HepG2 (cell line): Measurements from ENCODE around the gene NECAB2. TPM values are rescaled to one million over a fixed set of nuclear protein-coding genes. Genes with fewer than 3 reads are reported as not detected.

Source experiments
- CENPT ChIP-seq: sonication (generic); formaldehyde crosslinking; IDR thresholded peaks from 2 replicates; pipeline ENCODE4 v1.8.0; 2022; ENCODE audit warnings: low read depth, mild to moderate bottlenecking, moderate library complexity, missing genetic modification reagents
- EZH2 ChIP-seq: conservative IDR thresholded peaks from 2 replicates; pipeline ENCODE4 v1.6.1; 2012; ENCODE audit warnings: mild to moderate bottlenecking, low read depth, low read length, moderate library complexity
- GATAD1 ChIP-seq: IDR thresholded peaks from 2 replicates; pipeline ENCODE4 v1.6.1; 2016; ENCODE audit warnings: missing genetic modification reagents, missing compliant biosample characterization
- GZF1 ChIP-seq: sonication (generic); formaldehyde crosslinking; IDR thresholded peaks from 2 replicates; pipeline ENCODE4 v1.5.1; 2020; ENCODE audit warnings: mild to moderate bottlenecking, missing genetic modification reagents
- MED8 ChIP-seq: sonication (generic); formaldehyde crosslinking; IDR thresholded peaks from 2 replicates; pipeline ENCODE4 v1.8.1; 2023; ENCODE audit warnings: mild to moderate bottlenecking, missing genetic modification reagents; ENCODE audit not compliant: insufficient replicate concordance
- NONO ChIP-seq, 2 experiments: fragments of 450-650 bp in 1 of 2; sonication (generic) in 1 of 2; formaldehyde crosslinking in 1 of 2; IDR thresholded peaks in 1 of 2; conservative IDR thresholded peaks in 1 of 2; 2 replicates each; pipeline versions ENCODE4 v1.6.1 to v1.8.0; 2017 to 2022; ENCODE audit warnings: mild to moderate bottlenecking in 1 of 2, missing genetic modification reagents in 1 of 2, moderate library complexity in 1 of 2
- PITX1 ChIP-seq: sonication (generic); formaldehyde crosslinking; IDR thresholded peaks from 2 replicates; pipeline ENCODE4 v1.5.1; 2020; ENCODE audit warnings: mild to moderate bottlenecking, missing genetic modification reagents
- PPARG ChIP-seq: conservative IDR thresholded peaks from 2 replicates; pipeline ENCODE4 v1.6.1; 2016; ENCODE audit warnings: missing biosample characterization, missing genetic modification reagents
- RBM22 ChIP-seq: fragments of 200-400 bp; formaldehyde crosslinking; optimal IDR thresholded peaks from 2 replicates; pipeline ENCODE3; 2017; ENCODE audit warnings: mild to moderate bottlenecking, low read length, moderate library complexity
- RFX1 ChIP-seq: fragments of 450-650 bp; IDR thresholded peaks from 2 replicates; pipeline ENCODE4 v1.6.1; 2017
- SCMH1 ChIP-seq: sonication (generic); formaldehyde crosslinking; IDR thresholded peaks from 2 replicates; pipeline ENCODE4 v1.9.0; 2021; ENCODE audit warnings: missing genetic modification reagents, mild to moderate bottlenecking, borderline replicate concordance
- SKI ChIP-seq: fragments of 450-650 bp; IDR thresholded peaks from one replicate; pipeline ENCODE4 v1.6.1; 2018; ENCODE audit warnings: mild to moderate bottlenecking; ENCODE audit not compliant: partially characterized antibody
- SMARCE1 ChIP-seq: fragments of 450-650 bp; IDR thresholded peaks from 2 replicates; pipeline ENCODE4 v1.6.1; 2017; ENCODE audit warnings: borderline replicate concordance
- SRSF9 ChIP-seq: fragments of 200-400 bp; formaldehyde crosslinking; IDR thresholded peaks from 2 replicates; pipeline ENCODE4 v1.6.1; 2018; ENCODE audit warnings: borderline replicate concordance, mild to moderate bottlenecking, low read depth, low read length; ENCODE audit not compliant: insufficient read depth, poor library complexity, severe bottlenecking
- ZNF180 ChIP-seq: sonication (generic); formaldehyde crosslinking; IDR thresholded peaks from 2 replicates; pipeline ENCODE4 v1.4.0; 2020; ENCODE audit warnings: low read depth, missing genetic modification reagents, borderline replicate concordance
- ZNF264 ChIP-seq: sonication (generic); formaldehyde crosslinking; IDR thresholded peaks from 2 replicates; pipeline ENCODE4 v1.4.0; 2020; ENCODE audit warnings: missing genetic modification reagents
- ZNF296 ChIP-seq: sonication (generic); formaldehyde crosslinking; conservative IDR thresholded peaks from 2 replicates; pipeline ENCODE4 v1.5.0; 2020; ENCODE audit warnings: mild to moderate bottlenecking, missing genetic modification reagents
- ZNF605 ChIP-seq: sonication (generic); formaldehyde crosslinking; IDR thresholded peaks from 2 replicates; pipeline ENCODE4 v1.8.0; 2022; ENCODE audit warnings: mild to moderate bottlenecking, missing genetic modification reagents
- ZNF629 ChIP-seq: sonication (generic); formaldehyde crosslinking; conservative IDR thresholded peaks from 2 replicates; pipeline ENCODE4 v1.5.0; 2020; ENCODE audit warnings: missing genetic modification reagents
- ZNF713 ChIP-seq: sonication (generic); formaldehyde crosslinking; IDR thresholded peaks from 2 replicates; pipeline ENCODE4 v1.4.0; 2020; ENCODE audit warnings: mild to moderate bottlenecking, missing genetic modification reagents
- ZNF883 ChIP-seq: sonication (generic); formaldehyde crosslinking; IDR thresholded peaks from 2 replicates; pipeline ENCODE4 v1.5.1; 2020; ENCODE audit warnings: mild to moderate bottlenecking, missing genetic modification reagents; ENCODE audit errors: not compliant biosample characterization
- polyA plus RNA-seq, 8 experiments: library from polyadenylated mRNA; depleted of rRNA in 3 of 8; stranded (reverse) in 7 of 8; unstranded in 1 of 8; fragments of >200 nt; fragmentation: Illumina TruSeq in 4 of 8; extraction: Trizol in 4 of 8; gene quantifications; 2 replicates each; pipeline versions ENCODE4 v1.2.1 to v1.2.3, GENCODE V29; 2011 to 2016; ENCODE audit warnings: low read depth in 4 of 8, missing spikeins in 1 of 8, mixed read lengths in 1 of 8; ENCODE audit not compliant: insufficient read depth in 1 of 8
- total RNA-seq, 5 experiments: library from RNA; depleted of rRNA; stranded (reverse); fragments of >200 nt; fragmentation: Illumina TruSeq; extraction: Trizol; gene quantifications; 2 replicates each; pipeline ENCODE4 v1.2.3, GENCODE V29; 2016; ENCODE audit warnings: low read depth in 1 of 5
- TF ChIP-seq, protein P1 (sequence below): sonication (generic); formaldehyde crosslinking; IDR thresholded peaks from 2 replicates; pipeline ENCODE4 v1.4.0; 2020; ENCODE audit warnings: mild to moderate bottlenecking, missing genetic modification reagents
- TF ChIP-seq, protein P2 (sequence below): sonication (generic); formaldehyde crosslinking; IDR thresholded peaks from 2 replicates; pipeline ENCODE4 v1.8.0; 2022; ENCODE audit warnings: missing genetic modification reagents, mild to moderate bottlenecking, borderline replicate concordance
- TF ChIP-seq, protein P3 (sequence below): sonication (generic); formaldehyde crosslinking; conservative IDR thresholded peaks from 2 replicates; pipeline ENCODE4 v1.4.0; 2020; ENCODE audit warnings: missing genetic modification reagents
- TF ChIP-seq, protein P4 (sequence below): sonication (generic); formaldehyde crosslinking; IDR thresholded peaks from 2 replicates; pipeline ENCODE4 v1.5.0; 2020; ENCODE audit warnings: missing genetic modification reagents

NECAB2 gene
- total and polyA plus RNA-seq, 2 of the 13 experiments (the other 11 are each of a cell fraction or from before 2014, with no cell fraction given): 0.21 to 0.49 TPM

DNA sequence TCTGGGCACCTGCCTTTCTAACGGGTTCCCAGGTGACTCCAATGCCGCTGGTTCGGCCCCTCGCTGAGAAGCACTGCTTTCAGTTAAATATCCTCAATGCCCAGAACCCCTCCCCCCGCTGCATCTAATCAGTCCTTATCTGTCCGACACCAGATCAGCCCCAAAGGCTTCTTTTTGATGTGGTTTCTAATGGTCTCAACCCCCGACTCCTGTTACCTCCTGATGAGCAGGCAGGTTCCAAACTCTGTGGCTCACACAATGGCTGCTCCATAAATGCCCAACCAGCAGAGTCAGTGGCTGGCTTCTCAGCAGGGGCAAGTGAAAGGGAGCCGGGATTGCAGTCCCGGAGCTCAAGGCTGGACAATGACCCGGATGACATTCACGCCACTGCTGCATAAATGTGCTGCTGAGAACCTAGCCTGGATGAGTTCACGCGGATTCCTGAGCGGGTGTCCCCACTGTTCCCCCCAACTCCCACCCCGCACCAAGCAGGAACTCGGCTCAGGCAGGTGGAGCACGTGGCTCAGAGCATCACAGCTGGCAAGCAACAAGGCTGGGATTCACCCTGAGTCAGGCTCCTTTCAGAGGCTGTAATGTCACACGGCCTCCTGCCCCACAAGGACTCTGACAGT, 75.6 kb downstream of the NECAB2 start (continued):
- no peak for TF ChIP-seq SCMH1 (CRISPR knock-in tag)
- TF ChIP-seq, protein P1, sequence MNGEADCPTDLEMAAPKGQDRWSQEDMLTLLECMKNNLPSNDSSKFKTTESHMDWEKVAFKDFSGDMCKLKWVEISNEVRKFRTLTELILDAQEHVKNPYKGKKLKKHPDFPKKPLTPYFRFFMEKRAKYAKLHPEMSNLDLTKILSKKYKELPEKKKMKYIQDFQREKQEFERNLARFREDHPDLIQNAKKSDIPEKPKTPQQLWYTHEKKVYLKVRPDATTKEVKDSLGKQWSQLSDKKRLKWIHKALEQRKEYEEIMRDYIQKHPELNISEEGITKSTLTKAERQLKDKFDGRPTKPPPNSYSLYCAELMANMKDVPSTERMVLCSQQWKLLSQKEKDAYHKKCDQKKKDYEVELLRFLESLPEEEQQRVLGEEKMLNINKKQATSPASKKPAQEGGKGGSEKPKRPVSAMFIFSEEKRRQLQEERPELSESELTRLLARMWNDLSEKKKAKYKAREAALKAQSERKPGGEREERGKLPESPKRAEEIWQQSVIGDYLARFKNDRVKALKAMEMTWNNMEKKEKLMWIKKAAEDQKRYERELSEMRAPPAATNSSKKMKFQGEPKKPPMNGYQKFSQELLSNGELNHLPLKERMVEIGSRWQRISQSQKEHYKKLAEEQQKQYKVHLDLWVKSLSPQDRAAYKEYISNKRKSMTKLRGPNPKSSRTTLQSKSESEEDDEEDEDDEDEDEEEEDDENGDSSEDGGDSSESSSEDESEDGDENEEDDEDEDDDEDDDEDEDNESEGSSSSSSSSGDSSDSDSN (CRISPR knock-in tag): peak; percentile 50
- no peak for TF ChIP-seq PPARG
- no peak for TF ChIP-seq ZNF883
- no peak for TF ChIP-seq GZF1
- TF ChIP-seq ZNF629: no peak
- TF ChIP-seq, protein P2, sequence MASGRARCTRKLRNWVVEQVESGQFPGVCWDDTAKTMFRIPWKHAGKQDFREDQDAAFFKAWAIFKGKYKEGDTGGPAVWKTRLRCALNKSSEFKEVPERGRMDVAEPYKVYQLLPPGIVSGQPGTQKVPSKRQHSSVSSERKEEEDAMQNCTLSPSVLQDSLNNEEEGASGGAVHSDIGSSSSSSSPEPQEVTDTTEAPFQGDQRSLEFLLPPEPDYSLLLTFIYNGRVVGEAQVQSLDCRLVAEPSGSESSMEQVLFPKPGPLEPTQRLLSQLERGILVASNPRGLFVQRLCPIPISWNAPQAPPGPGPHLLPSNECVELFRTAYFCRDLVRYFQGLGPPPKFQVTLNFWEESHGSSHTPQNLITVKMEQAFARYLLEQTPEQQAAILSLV (CRISPR knock-in tag): no peak
- TF ChIP-seq ZNF296 (CRISPR knock-in tag): no peak
- no peak for TF ChIP-seq RBM22
- TF ChIP-seq ZNF180 (CRISPR knock-in tag): no peak
- no peak for TF ChIP-seq EZH2
- TF ChIP-seq CENPT (CRISPR knock-in tag): no peak
- TF ChIP-seq SKI: no peak
- no peak for TF ChIP-seq SMARCE1
- 0 out of 2 replicates have a peak, but pooled peaks have one; percentile 21 for TF ChIP-seq ZNF713 (CRISPR knock-in tag)
- TF ChIP-seq GATAD1: no peak
- TF ChIP-seq, protein P3, sequence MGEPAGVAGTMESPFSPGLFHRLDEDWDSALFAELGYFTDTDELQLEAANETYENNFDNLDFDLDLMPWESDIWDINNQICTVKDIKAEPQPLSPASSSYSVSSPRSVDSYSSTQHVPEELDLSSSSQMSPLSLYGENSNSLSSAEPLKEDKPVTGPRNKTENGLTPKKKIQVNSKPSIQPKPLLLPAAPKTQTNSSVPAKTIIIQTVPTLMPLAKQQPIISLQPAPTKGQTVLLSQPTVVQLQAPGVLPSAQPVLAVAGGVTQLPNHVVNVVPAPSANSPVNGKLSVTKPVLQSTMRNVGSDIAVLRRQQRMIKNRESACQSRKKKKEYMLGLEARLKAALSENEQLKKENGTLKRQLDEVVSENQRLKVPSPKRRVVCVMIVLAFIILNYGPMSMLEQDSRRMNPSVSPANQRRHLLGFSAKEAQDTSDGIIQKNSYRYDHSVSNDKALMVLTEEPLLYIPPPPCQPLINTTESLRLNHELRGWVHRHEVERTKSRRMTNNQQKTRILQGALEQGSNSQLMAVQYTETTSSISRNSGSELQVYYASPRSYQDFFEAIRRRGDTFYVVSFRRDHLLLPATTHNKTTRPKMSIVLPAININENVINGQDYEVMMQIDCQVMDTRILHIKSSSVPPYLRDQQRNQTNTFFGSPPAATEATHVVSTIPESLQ (CRISPR knock-in tag): no peak
- TF ChIP-seq RFX1: no peak
- no peak for TF ChIP-seq PITX1
- no peak for TF ChIP-seq ZNF264 (CRISPR knock-in tag)
- TF ChIP-seq SRSF9: no peak
- TF ChIP-seq, protein P4, sequence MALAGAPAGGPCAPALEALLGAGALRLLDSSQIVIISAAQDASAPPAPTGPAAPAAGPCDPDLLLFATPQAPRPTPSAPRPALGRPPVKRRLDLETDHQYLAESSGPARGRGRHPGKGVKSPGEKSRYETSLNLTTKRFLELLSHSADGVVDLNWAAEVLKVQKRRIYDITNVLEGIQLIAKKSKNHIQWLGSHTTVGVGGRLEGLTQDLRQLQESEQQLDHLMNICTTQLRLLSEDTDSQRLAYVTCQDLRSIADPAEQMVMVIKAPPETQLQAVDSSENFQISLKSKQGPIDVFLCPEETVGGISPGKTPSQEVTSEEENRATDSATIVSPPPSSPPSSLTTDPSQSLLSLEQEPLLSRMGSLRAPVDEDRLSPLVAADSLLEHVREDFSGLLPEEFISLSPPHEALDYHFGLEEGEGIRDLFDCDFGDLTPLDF: no peak
- TF ChIP-seq MED8: no peak
- TF ChIP-seq ZNF605 (CRISPR knock-in tag): 0 out of 2 replicates have a peak, but pooled peaks have one; percentile 46
- no peak for TF ChIP-seq NONO (IDR thresholded peaks at IDR 0.05)
- 0 out of 2 replicates have a peak, but pooled peaks have one; percentile 30 for TF ChIP-seq NONO (CRISPR knock-in tag; conservative IDR thresholded peaks at IDR 0.05)
